Neural progenitor cell (in vitro differentiated cells): ENCODE measurements around the gene C17orf114.
A peak's percentile ranks its signal among the peaks of the same experiment; 100 is the strongest.

Source experiments
- DNase-seq: peaks from one replicate; pipeline ENCODE4 v3.0.0-alpha.2; 2016; ENCODE audit warnings: low spot score
- H2AFZ ChIP-seq: fragments of 200-600 bp; sonication (generic); replicated peaks from 2 replicates; pipeline ENCODE4 v1.6.1; 2016; ENCODE audit warnings: antibody characterized with exemption
- H3F3A ChIP-seq: fragments of 200-600 bp; sonication (generic); 2 replicates; pipeline ENCODE4 v1.6.1; 2016; ENCODE audit warnings: antibody characterized with exemption, low read depth
- H3K27ac ChIP-seq: fragments of 200-600 bp; sonication (generic); 2 replicates; pipeline ENCODE4 v1.5.1; 2016; ENCODE audit warnings: mild to moderate bottlenecking
- H3K27me3 ChIP-seq: fragments of 200-600 bp; sonication (generic); 2 replicates; pipeline ENCODE4 v1.6.1; 2016; ENCODE audit warnings: mild to moderate bottlenecking, moderate library complexity
- H3K36me3 ChIP-seq: fragments of 200-600 bp; sonication (generic); 2 replicates; pipeline ENCODE4 v1.5.1; 2016
- H3K4me1 ChIP-seq: fragments of 200-600 bp; sonication (generic); 2 replicates; pipeline ENCODE4 v1.6.1; 2016; ENCODE audit warnings: mixed run types
- H3K4me2 ChIP-seq: fragments of 200-600 bp; sonication (generic); 2 replicates; pipeline ENCODE4 v1.6.1; 2016
- H3K4me3 ChIP-seq: fragments of 200-600 bp; sonication (generic); 2 replicates; pipeline ENCODE4 v1.5.1; 2016
- H3K79me2 ChIP-seq: fragments of 200-600 bp; sonication (generic); 2 replicates; pipeline ENCODE4 v1.6.1; 2016; ENCODE audit warnings: low read depth
- H3K9ac ChIP-seq: fragments of 200-600 bp; sonication (generic); 2 replicates; pipeline ENCODE4 v1.6.1; 2016
- H3K9me3 ChIP-seq: fragments of 200-600 bp; sonication (generic); 2 replicates; pipeline ENCODE4 v1.5.1; 2016; ENCODE audit warnings: low read depth
- H4K20me1 ChIP-seq: fragments of 200-600 bp; sonication (generic); 2 replicates; pipeline ENCODE4 v1.6.1; 2016; ENCODE audit warnings: low read depth
- H3K27ac Mint-ChIP-seq: 3 replicates; pipeline ENCODE4 v1.8.0; 2021; ENCODE audit warnings: mixed read lengths
- H3K27me3 Mint-ChIP-seq: 2 replicates; pipeline ENCODE4 v1.8.0; 2022; ENCODE audit warnings: low read depth, mild to moderate bottlenecking, inconsistent platforms, moderate library complexity, mixed read lengths; ENCODE audit not compliant: insufficient read depth
- H3K36me3 Mint-ChIP-seq: 3 replicates; pipeline ENCODE4 v1.8.0; 2021; ENCODE audit warnings: mixed read lengths
- H3K4me1 Mint-ChIP-seq: 3 replicates; pipeline ENCODE4 v1.8.0; 2021; ENCODE audit warnings: mixed read lengths
- H3K4me3 Mint-ChIP-seq: 3 replicates; pipeline ENCODE4 v1.8.0; 2021; ENCODE audit warnings: mild to moderate bottlenecking, moderate library complexity, mixed read lengths
- H3K9me3 Mint-ChIP-seq: 3 replicates; pipeline ENCODE4 v1.8.0; 2020; ENCODE audit warnings: mixed read lengths
- CTCF ChIP-seq: fragments of 200-600 bp; sonication (generic); IDR thresholded peaks from 2 replicates; pipeline ENCODE4 v1.5.1; 2017; ENCODE audit warnings: antibody characterized with exemption, mild to moderate bottlenecking
- EZH2 ChIP-seq: fragments of 200-600 bp; sonication (generic); IDR thresholded peaks from 2 replicates; pipeline ENCODE4 v1.6.1; 2017; ENCODE audit warnings: antibody characterized with exemption, mild to moderate bottlenecking, moderate library complexity
- EZH2phosphoT487 ChIP-seq: fragments of 200-600 bp; sonication (generic); IDR thresholded peaks from 2 replicates; pipeline ENCODE4 v1.6.1; 2017; ENCODE audit warnings: antibody characterized with exemption

The C17orf114 gene

GRCh38 chr17:4812690-4813089 lies 10.6 kb upstream of the C17orf114 start:
- DNase-seq = no peak
- no peak overlapping the region for H3K27ac ChIP-seq
- Mint-ChIP-seq H3K4me1 (peaks cover 11% of the 10 kb centered on the region), H3K36me3 (peaks cover 21% of the 10 kb centered on the region), H3K4me3 (no peak overlapping the region), H3K27me3 (peaks cover 7% of the 10 kb centered on the region), H3K27ac (no peak overlapping the region), H3K9me3 (peaks cover 2% of the 10 kb centered on the region)
- no peaks in the 10 kb centered on the region for H3K9me3 ChIP-seq
- no peaks in the 10 kb centered on the region for H3K36me3 ChIP-seq
- H3K4me2 ChIP-seq = no peak overlapping the region
- TF ChIP-seq CTCF = no peak
- no peak for TF ChIP-seq EZH2phosphoT487
- no peak for TF ChIP-seq EZH2
- no peaks in the 10 kb centered on the region for H3K79me2 ChIP-seq
- no peak overlapping the region for H3K9ac ChIP-seq
- no peak overlapping the region for H3K4me3 ChIP-seq
- peaks cover 4% of the 10 kb centered on the region for H3K4me1 ChIP-seq
- peaks cover 3% of the 10 kb centered on the region for H3F3A ChIP-seq
- no peaks in the 10 kb centered on the region for H4K20me1 ChIP-seq
- no peak overlapping the region for H2AFZ ChIP-seq
- no peaks in the 10 kb centered on the region for H3K27me3 ChIP-seq

GRCh38 chr17:4811471-4811870 lies 9.3 kb upstream of the C17orf114 start:
- Mint-ChIP-seq H3K27ac (no peak overlapping the region), H3K9me3 (peaks cover 2% of the 10 kb centered on the region), H3K4me1 (peaks cover 13% of the 10 kb centered on the region), H3K36me3 (peaks cover 18% of the 10 kb centered on the region), H3K4me3 (no peak overlapping the region), H3K27me3 (peaks cover 4% of the 10 kb centered on the region)
- no peak for DNase-seq
- Histone ChIP-seq H3K4me1 (peaks cover 5% of the 10 kb centered on the region), H3K4me3 (no peak overlapping the region), H3K9ac (no peak overlapping the region), H3K27me3 (peaks cover under 1% of the 10 kb centered on the region), H3K79me2 (no peaks in the 10 kb centered on the region), H4K20me1 (no peaks in the 10 kb centered on the region), H3F3A (peaks cover 4% of the 10 kb centered on the region), H3K9me3 (no peaks in the 10 kb centered on the region), H2AFZ (no peak overlapping the region), H3K27ac (no peak overlapping the region), H3K36me3 (no peaks in the 10 kb centered on the region), H3K4me2 (no peak overlapping the region)
- TF ChIP-seq CTCF (no peak), EZH2 (no peak), EZH2phosphoT487 (no peak)

- H3K36me3 Mint-ChIP-seq = peaks cover 18% of the 10 kb centered on the region
- Histone ChIP-seq H4K20me1 (no peaks in the 10 kb centered on the region), H3K79me2 (no peaks in the 10 kb centered on the region), H3F3A (peaks cover 11% of the 10 kb centered on the region), H3K9me3 (no peaks in the 10 kb centered on the region), H2AFZ (no peak overlapping the region), H3K27ac (no peak overlapping the region), H3K4me1 (peaks cover 10% of the 10 kb centered on the region), H3K36me3 (no peaks in the 10 kb centered on the region), H3K27me3 (peaks cover 6% of the 10 kb centered on the region), H3K4me2 (no peak overlapping the region), H3K9ac (no peak overlapping the region), H3K4me3 (no peak overlapping the region)
- no peak overlapping the region for H3K27ac Mint-ChIP-seq
- peaks cover 4% of the 10 kb centered on the region for H3K27me3 Mint-ChIP-seq
- no peak overlapping the region for H3K4me3 Mint-ChIP-seq
- peak; percentile 13 for DNase-seq
- TF ChIP-seq EZH2phosphoT487 (no peak), EZH2 (no peak)
- peaks cover 18% of the 10 kb centered on the region for H3K4me1 Mint-ChIP-seq
- no peaks in the 10 kb centered on the region for H3K9me3 Mint-ChIP-seq
Observed at GRCh38 chr17:4810696-4811290, 8.7 kb upstream of the C17orf114 start.

- Histone ChIP-seq H3K27ac (no peak overlapping the region), H3F3A (peaks cover 11% of the 10 kb centered on the region), H3K4me2 (no peak overlapping the region), H3K9me3 (no peaks in the 10 kb centered on the region), H3K36me3 (no peaks in the 10 kb centered on the region), H2AFZ (no peak overlapping the region), H3K9ac (no peak overlapping the region), H3K4me1 (peaks cover 10% of the 10 kb centered on the region), H3K27me3 (peaks cover 6% of the 10 kb centered on the region), H4K20me1 (no peaks in the 10 kb centered on the region), H3K4me3 (no peak overlapping the region), H3K79me2 (no peaks in the 10 kb centered on the region)
- Mint-ChIP-seq H3K36me3 (peaks cover 18% of the 10 kb centered on the region), H3K27ac (no peak overlapping the region), H3K4me1 (peaks cover 18% of the 10 kb centered on the region), H3K27me3 (peaks cover 4% of the 10 kb centered on the region), H3K4me3 (peak overlapping the region; percentile 95), H3K9me3 (no peaks in the 10 kb centered on the region)
- no peak for DNase-seq
- TF ChIP-seq EZH2phosphoT487 (no peak), EZH2 (no peak), CTCF (no peak)
Observed at GRCh38 chr17:4808378-4808767, 6.2 kb upstream of the C17orf114 start.
